Measurements from ENCODE around the gene MTMR1. TPM values are rescaled to one million over a fixed set of nuclear protein-coding genes. Genes with fewer than 3 reads are reported as not detected.

MTMR1 gene
- polyA plus RNA-seq, 2 of the 4 experiments (the other 2 are of a cell fraction) = 17.3 to 28.3 TPM

- TF ChIP-seq REST (IDR thresholded peaks at IDR 0.05) (no peak), PHF8 (IDR thresholded peaks at IDR 0.05; ENCODE audit: borderline replicate concordance, low read depth) (no peak), NR3C1 (IDR thresholded peaks at IDR 0.05) (no peak)
Observed at GRCh38 chrX:150692296-150692695, 900 bp upstream of the MTMR1 start (continued).

- H3K27ac ChIP-seq = peak overlapping the region; percentile 85 to 96
- DNase-seq (ENCODE audit: low read depth in 1 of 2, low spot score in 1 of 2) = peak; percentile 21 to 52
- peak; percentile 43 to 49; a peak in 4 of 6 replicates for ATAC-seq
- H3K4me2 ChIP-seq = peak overlapping the region; percentile 87
- ChIA-PET CTCF (interaction anchor here (0.9 kb wide), 1 partner anchor 10 kb away, joined by 5 read pairs; no protein-coding TSS in a partner anchor), POLR2A (interaction anchor here (1.2 to 2.1 kb wide), 2 partner anchors 10 to 755 kb away, joined by 5 to 8 read pairs; partner anchors contain the start of gene EOLA2)
- 22% methylated on average over 19 of the region's 42 CpGs for WGBS (ENCODE audit: missing lambda C conversion rate)
- H3K4me1 ChIP-seq = peaks cover 15% of the 10 kb centered on the region
- H3K4me3 ChIP-seq = peak overlapping the region; percentile 87
- peaks cover 12% of the 10 kb centered on the region for H3K9me3 ChIP-seq
- no peak for FAIRE-seq
- TF ChIP-seq FOSB (CRISPR knock-in tag; IDR thresholded peaks at IDR 0.05) (no peak), MAX (IDR thresholded peaks at IDR 0.05) (peak; percentile 23; the same call in 1 of the 2 replicates)
Observed at GRCh38 chrX:150693725-150694574, 754 bp downstream of the MTMR1 start.

- no peak for FAIRE-seq
- TF ChIP-seq CHD4 (IDR thresholded peaks at IDR 0.05; ENCODE audit: borderline replicate concordance) (no peak), RARB (CRISPR knock-in tag; IDR thresholded peaks at IDR 0.05) (no peak), EP300 (IDR thresholded peaks at IDR 0.05) (no peak), MAZ (IDR thresholded peaks at IDR 0.05; ENCODE audit: borderline replicate concordance, low read depth, low read length) (no peak), CBX8 (IDR thresholded peaks at IDR 0.05) (no peak), RAD21 (conservative IDR thresholded peaks at IDR 0.05 in 1 of 2, IDR thresholded peaks at IDR 0.05 in 1 of 2) (no peak)
- no peak for ATAC-seq
- ChIA-PET CTCF (interaction anchor here (0.8 to 1.0 kb wide), 2 partner anchors 141 to 745 kb away, joined by 3 read pairs; no protein-coding TSS in a partner anchor), POLR2A (no interaction called here)
- Histone ChIP-seq H3K27ac (no peak overlapping the region), H3K4me1 (peaks cover 10% of the 10 kb centered on the region; the same call in 1 of the 3 replicates), H3K9me3 (peaks cover 12% of the 10 kb centered on the region), H3K4me3 (no peak overlapping the region; the same call in 2 of the 3 replicates), H3K4me2 (peak overlapping the region; percentile 87; the same call in 2 of the 3 replicates)
- WGBS (ENCODE audit: missing lambda C conversion rate) = 86% methylated on average over 8 of the region's 8 CpGs
- DNase-seq (ENCODE audit: low read depth in 1 of 2, low spot score in 1 of 2) = no peak
Observed at GRCh38 chrX:150694738-150695410, 1.7 kb downstream of the MTMR1 start.

- 88% methylated on average over 1 of the region's 1 CpG for whole genome bisulfite sequencing (ENCODE audit: missing lambda C conversion rate)
- no peak for FAIRE-seq
- CTCF ChIA-PET = interaction anchor here (0.8 to 0.9 kb wide), 2 partner anchors 10 to 23 kb away, joined by 3 read pairs; no protein-coding TSS in a partner anchor
- no peak overlapping the region for H3K27ac ChIP-seq
- DNase-seq (ENCODE audit: low read depth in 1 of 2, low spot score in 1 of 2) = no peak
- H3K4me3 ChIP-seq = no peak overlapping the region
- peaks cover 10% of the 10 kb centered on the region; the same call in 1 of the 3 replicates for H3K4me1 ChIP-seq
- no peak overlapping the region for H3K4me2 ChIP-seq
- no peak for ATAC-seq
- POLR2A ChIA-PET = interaction anchor here (0.7 kb wide), 1 partner anchor 758 kb away, joined by 7 read pairs; no protein-coding TSS in a partner anchor
- H3K9me3 ChIP-seq = peaks cover under 1% of the 10 kb centered on the region; the same call in 1 of the 3 replicates
- TF ChIP-seq NPAS2 (CRISPR knock-in tag; IDR thresholded peaks at IDR 0.05; ENCODE audit: borderline replicate concordance) (no peak), KDM1A (IDR thresholded peaks at IDR 0.05; ENCODE audit: low read depth) (no peak), EP300 (IDR thresholded peaks at IDR 0.05) (no peak), HOXB13 (CRISPR knock-in tag; IDR thresholded peaks at IDR 0.05; ENCODE audit: low read depth) (no peak), CBX2 (IDR thresholded peaks at IDR 0.05; ENCODE audit: borderline replicate concordance, low read depth) (no peak), CHD4 (IDR thresholded peaks at IDR 0.05; ENCODE audit: borderline replicate concordance) (no peak), BHLHE40 (IDR thresholded peaks at IDR 0.05; ENCODE audit: low read depth, low read length) (no peak), CBX8 (IDR thresholded peaks at IDR 0.05) (no peak), ZSCAN20 (CRISPR knock-in tag; IDR thresholded peaks at IDR 0.05) (no peak), HES2 (IDR thresholded peaks at IDR 0.05) (no peak), JUNB (IDR thresholded peaks at IDR 0.05) (no peak), MYC (IDR thresholded peaks at IDR 0.05; ENCODE audit: borderline replicate concordance, low read length) (no peak), GATA3 (IDR thresholded peaks at IDR 0.05; ENCODE audit: borderline replicate concordance) (no peak), HMGXB4 (CRISPR knock-in tag; IDR thresholded peaks at IDR 0.05; ENCODE audit: borderline replicate concordance) (no peak)
Observed at GRCh38 chrX:150696331-150696730, 3.1 kb downstream of the MTMR1 start.
